Suprapubic skin (tissue), 4 donors: ENCODE data around the gene SYDE1. TPM values are rescaled to one million over a fixed set of nuclear protein-coding genes. Genes with fewer than 3 reads are reported as not detected.
"Not testable (repeated sequence)": the region's sequence is repeated elsewhere in the genome, so short reads cannot be mapped to it uniquely, and the experiment has no call there.

ENCODE experiments used
- DNase-seq, 2 donors: peaks; one replicate each; pipeline ENCODE4 v3.0.0-alpha.2; 2019; ENCODE audit warnings: low spot score in 2 of 2
- H3K27ac ChIP-seq: fragments of 200-600 bp; sonication (generic); one replicate; pipeline ENCODE4 v1.5.1; 2019
- H3K27me3 ChIP-seq: fragments of 200-600 bp; sonication (generic); one replicate; pipeline ENCODE4 v1.5.1; 2019
- H3K36me3 ChIP-seq: fragments of 200-600 bp; sonication (generic); one replicate; pipeline ENCODE4 v1.5.1; 2019
- H3K4me1 ChIP-seq: fragments of 200-600 bp; sonication (generic); one replicate; pipeline ENCODE4 v1.5.1; 2019
- H3K4me3 ChIP-seq: fragments of 200-600 bp; sonication (generic); one replicate; pipeline ENCODE4 v1.5.1; 2019; ENCODE audit warnings: mild to moderate bottlenecking
- H3K9me3 ChIP-seq: fragments of 200-600 bp; sonication (generic); one replicate; pipeline ENCODE4 v1.5.1; 2019
- CTCF ChIP-seq, 2 donors: fragments of 200-600 bp in 1 of 2; fragments of 450-650 bp in 1 of 2; sonication (generic) in 1 of 2; IDR thresholded peaks; one replicate each; pipeline ENCODE4 v1.5.1; 2016 to 2019; ENCODE audit warnings: antibody characterized with exemption in 2 of 2, mild to moderate bottlenecking in 1 of 2, moderate library complexity in 1 of 2
- EP300 ChIP-seq: sonication (generic); formaldehyde crosslinking; IDR thresholded peaks from one replicate; pipeline ENCODE4 v1.6.1; 2017; ENCODE audit warnings: antibody characterized with exemption
- POLR2A ChIP-seq, 2 donors: fragments of 450-650 bp; IDR thresholded peaks; one replicate each; pipeline ENCODE4 v1.6.1; 2017; ENCODE audit warnings: antibody characterized with exemption in 2 of 2, mild to moderate bottlenecking in 2 of 2, moderate library complexity in 2 of 2
- POLR2AphosphoS5 ChIP-seq, 3 donors: sonication (generic); formaldehyde crosslinking; IDR thresholded peaks; one replicate each; pipeline ENCODE4 v1.6.1; 2017; ENCODE audit warnings: antibody characterized with exemption in 3 of 3
- WGBS: methylation state at CpG from one replicate; pipeline ENCODE4 v1.1.5; 2018; 5-methylcytosine and 5-hydroxymethylcytosine counted together
- total RNA-seq, 4 donors: library from RNA; depleted of rRNA; stranded (reverse); fragments of >200 nt; gene quantifications; one replicate each; pipeline ENCODE4 v1.1.0, GENCODE V29; 2016

SYDE1 gene
- total RNA-seq: 10 to 100 TPM in 1 of 4 donors, 1 to 10 TPM in 3; 3.8 to 17.8 (median 6.8) TPM

GRCh38 chr19:15107061-15108010, at the start of gene SYDE1:
Gene SYDE1 (plus strand): TSS chr19:15107401. CDS start chr19:15107434, 33 bp downstream.
- Histone ChIP-seq H3K36me3 (peaks cover 31% of the 10 kb centered on the region), H3K27me3 (no peaks in the 10 kb centered on the region), H3K27ac (peak within 1 kb of the TSS; percentile 90), H3K4me3 (peak within 1 kb of the TSS; percentile 68), H3K4me1 (peaks cover 20% of the 10 kb centered on the region), H3K9me3 (peaks cover 4% of the 10 kb centered on the region)
- no peak for DNase-seq
- WGBS: 4% methylated on average over 27 of the region's 78 CpGs
- no peak for TF ChIP-seq POLR2AphosphoS5 (IDR thresholded peaks at IDR 0.05)
- no peak for TF ChIP-seq POLR2A (IDR thresholded peaks at IDR 0.05)
- no peak for TF ChIP-seq CTCF (IDR thresholded peaks at IDR 0.05)
- no peak for TF ChIP-seq EP300

GRCh38 chr19:15062036-15062435, 45.2 kb upstream of the SYDE1 start:
- Histone ChIP-seq H3K27ac (no peak overlapping the region), H3K36me3 (no peaks in the 10 kb centered on the region), H3K4me1 (no peaks in the 10 kb centered on the region), H3K4me3 (no peak overlapping the region), H3K9me3 (no peaks in the 10 kb centered on the region), H3K27me3 (peaks cover 14% of the 10 kb centered on the region)
- TF ChIP-seq POLR2AphosphoS5 (IDR thresholded peaks at IDR 0.05) (no peak), POLR2A (IDR thresholded peaks at IDR 0.05) (no peak), CTCF (IDR thresholded peaks at IDR 0.05) (no peak), EP300 (no peak)
- WGBS: 81% methylated on average over 12 of the region's 12 CpGs
- no peak for DNase-seq

- not testable (repeated sequence) for H3K27me3 ChIP-seq, H3K9me3 ChIP-seq, DNase-seq, H3K4me3 ChIP-seq, H3K4me1 ChIP-seq, H3K27ac ChIP-seq, H3K36me3 ChIP-seq
- 71% methylated on average over 4 of the region's 4 CpGs for WGBS
These were observed 36.8 kb upstream of the SYDE1 start for GRCh38 chr19:15070386-15070785.

- no peak overlapping the region for H3K27ac ChIP-seq
- H3K27me3 ChIP-seq: peaks cover 5% of the 10 kb centered on the region
- no peak overlapping the region for H3K4me3 ChIP-seq
- TF ChIP-seq CTCF (IDR thresholded peaks at IDR 0.05) (no peak), POLR2A (IDR thresholded peaks at IDR 0.05) (no peak), EP300 (no peak), POLR2AphosphoS5 (IDR thresholded peaks at IDR 0.05) (no peak)
- H3K36me3 ChIP-seq: no peaks in the 10 kb centered on the region
- H3K9me3 ChIP-seq: no peaks in the 10 kb centered on the region
- no peak for DNase-seq
- H3K4me1 ChIP-seq: no peaks in the 10 kb centered on the region
- WGBS: 54% methylated on average over 23 of the region's 23 CpGs
These were observed 34.1 kb upstream of the SYDE1 start for GRCh38 chr19:15072930-15073647.

- WGBS: 56% methylated on average over 2 of the region's 2 CpGs
- H3K4me3 ChIP-seq: no peak overlapping the region
- no peak for TF ChIP-seq CTCF (IDR thresholded peaks at IDR 0.05)
- TF ChIP-seq EP300: no peak
- TF ChIP-seq POLR2AphosphoS5 (IDR thresholded peaks at IDR 0.05): no peak
- TF ChIP-seq POLR2A (IDR thresholded peaks at IDR 0.05): no peak
- no peaks in the 10 kb centered on the region for H3K9me3 ChIP-seq
- H3K4me1 ChIP-seq: no peaks in the 10 kb centered on the region
- no peaks in the 10 kb centered on the region for H3K36me3 ChIP-seq
- DNase-seq: no peak
- no peak overlapping the region for H3K27ac ChIP-seq
- peaks cover 9% of the 10 kb centered on the region for H3K27me3 ChIP-seq
These were observed 32.8 kb upstream of the SYDE1 start for GRCh38 chr19:15074371-15074770.
